Uterus (tissue), 4 donors: ENCODE data around the gene NPHP4. TPM values are rescaled to one million over a fixed set of nuclear protein-coding genes. Genes with fewer than 3 reads are reported as not detected.

Source experiments
- DNase-seq, 2 donors: peaks; one replicate each; pipeline ENCODE4 v3.0.0-alpha.2; 2019 to 2020
- H3K27ac ChIP-seq, 2 donors: fragments of 200-600 bp; sonication (generic); 1 replicate in 1 of 2; 2 replicates in 1 of 2; pipeline ENCODE4 v1.5.1; 2016 to 2018
- H3K27me3 ChIP-seq, 2 donors: fragments of 200-600 bp; sonication (generic); one replicate each; pipeline ENCODE4 v1.5.1; 2018 to 2019; ENCODE audit warnings: control low read depth in 1 of 2
- H3K36me3 ChIP-seq, 2 donors: fragments of 200-600 bp; sonication (generic); one replicate each; pipeline ENCODE4 v1.5.1; 2019; ENCODE audit warnings: control low read depth in 1 of 2
- H3K4me1 ChIP-seq, 2 donors: fragments of 200-600 bp; sonication (generic); one replicate each; pipeline ENCODE4 v1.5.1; 2018 to 2019; ENCODE audit warnings: control low read depth in 1 of 2
- H3K4me3 ChIP-seq, 2 donors: fragments of 200-600 bp; sonication (generic); 1 replicate in 1 of 2; 2 replicates in 1 of 2; pipeline ENCODE4 v1.5.1; 2018 to 2019; ENCODE audit warnings: mild to moderate bottlenecking in 1 of 2
- H3K9me3 ChIP-seq, 2 donors: fragments of 200-600 bp; sonication (generic); one replicate each; pipeline ENCODE4 v1.5.1; 2019; ENCODE audit warnings: control low read depth in 1 of 2
- CTCF ChIP-seq, 4 experiments: fragments of 200-600 bp in 2 of 4; fragments of 450-650 bp in 2 of 4; sonication (generic) in 2 of 4; IDR thresholded peaks; one replicate each; pipeline ENCODE4 v1.5.1; 2016 to 2019; ENCODE audit warnings: antibody characterized with exemption in 4 of 4, mild to moderate bottlenecking in 2 of 4, moderate library complexity in 1 of 4
- POLR2A ChIP-seq, 2 donors: fragments of 450-650 bp; IDR thresholded peaks; one replicate each; pipeline ENCODE4 v1.6.1; 2016; ENCODE audit warnings: antibody characterized with exemption in 2 of 2, mild to moderate bottlenecking in 1 of 2, moderate library complexity in 1 of 2
- intact Hi-C: fragments of 100-400 bp; cut with DNase I; formaldehyde crosslinking; loops from one replicate; pipeline ENCODE4 v1.15.1; 2023; ENCODE audit warnings: low total_unique reads
- total RNA-seq, 4 donors: library from RNA; depleted of rRNA in 3 of 4; stranded (reverse); fragments of >200 nt in 3 of 4; gene quantifications; one replicate each; pipeline versions ENCODE4 v1.1.0 to v1.2.4, GENCODE V29; 2014 to 2023
- donor health status: DM: yes; HTN: yes; CAD: no.

The NPHP4 gene
- total RNA-seq, 4 donors from 2014 or later, result 1.3 to 16.2 (median 7.0) TPM

- no peaks in the 10 kb centered on the region for H3K36me3 ChIP-seq
- H3K27ac ChIP-seq, result no peak overlapping the region
- no peaks in the 10 kb centered on the region for H3K27me3 ChIP-seq
- H3K9me3 ChIP-seq, result no peaks in the 10 kb centered on the region
- H3K4me1 ChIP-seq, result no peaks in the 10 kb centered on the region
- DNase-seq, result no peak
- no peak overlapping the region for H3K4me3 ChIP-seq
- no peak for TF ChIP-seq CTCF (IDR thresholded peaks at IDR 0.05)
- no peak for TF ChIP-seq POLR2A (IDR thresholded peaks at IDR 0.05)
- intact Hi-C loops, result loop anchor here (10.0 kb wide), 1 partner anchor 1193 kb away; no protein-coding TSS in a partner anchor
Observed at GRCh38 chr1:6011161-6011945, 19.1 kb upstream of the NPHP4 start.

- Histone ChIP-seq H3K36me3 (no peaks in the 10 kb centered on the region), H3K27me3 (no peaks in the 10 kb centered on the region), H3K4me3 (no peak overlapping the region), H3K4me1 (no peaks in the 10 kb centered on the region), H3K9me3 (no peaks in the 10 kb centered on the region), H3K27ac (no peak overlapping the region)
- TF ChIP-seq CTCF (IDR thresholded peaks at IDR 0.05) (no peak), POLR2A (IDR thresholded peaks at IDR 0.05) (no peak)
- intact Hi-C loops, result loop anchor here (10.0 kb wide), 1 partner anchor 1194 kb away; no protein-coding TSS in a partner anchor
- DNase-seq, result no peak
Observed at GRCh38 chr1:6010554-6010953, 18.3 kb upstream of the NPHP4 start.

GRCh38 chr1:6009120-6010040 lies 17.2 kb upstream of the NPHP4 start:
- Histone ChIP-seq H3K36me3 (no peaks in the 10 kb centered on the region), H3K9me3 (no peaks in the 10 kb centered on the region), H3K27ac (no peak overlapping the region), H3K4me3 (no peak overlapping the region), H3K27me3 (no peaks in the 10 kb centered on the region), H3K4me1 (no peaks in the 10 kb centered on the region)
- no peak for DNase-seq
- intact Hi-C loops, result loop anchor here (10.0 kb wide), 1 partner anchor 1195 kb away; no protein-coding TSS in a partner anchor
- no peak for TF ChIP-seq CTCF (IDR thresholded peaks at IDR 0.05)
- TF ChIP-seq POLR2A (IDR thresholded peaks at IDR 0.05), result no peak

GRCh38 chr1:6008696-6009095 lies 16.5 kb upstream of the NPHP4 start:
- no peak for DNase-seq
- TF ChIP-seq POLR2A (IDR thresholded peaks at IDR 0.05), result no peak
- TF ChIP-seq CTCF (IDR thresholded peaks at IDR 0.05), result no peak

GRCh38 chr1:6008084-6008415 lies 15.8 kb upstream of the NPHP4 start:
- no peak overlapping the region for H3K27ac ChIP-seq
- TF ChIP-seq POLR2A (IDR thresholded peaks at IDR 0.05), result no peak
- no peaks in the 10 kb centered on the region for H3K27me3 ChIP-seq
- no peak for DNase-seq
- no peaks in the 10 kb centered on the region for H3K36me3 ChIP-seq
- H3K4me3 ChIP-seq, result no peak overlapping the region
- H3K9me3 ChIP-seq, result no peaks in the 10 kb centered on the region
- H3K4me1 ChIP-seq, result no peaks in the 10 kb centered on the region
- intact Hi-C loops, result no loop called here

More at GRCh38 chr1:6008696-6009095, 16.5 kb upstream of the NPHP4 start:
- H3K9me3 ChIP-seq, result no peaks in the 10 kb centered on the region
- intact Hi-C loops, result no loop called here
- no peaks in the 10 kb centered on the region for H3K36me3 ChIP-seq
- H3K4me1 ChIP-seq, result no peaks in the 10 kb centered on the region
- no peak overlapping the region for H3K4me3 ChIP-seq
- no peaks in the 10 kb centered on the region for H3K27me3 ChIP-seq
- H3K27ac ChIP-seq, result no peak overlapping the region
